H7 (cell line): ENCODE data around the gene CRHR2. TPM values are rescaled to one million over a fixed set of nuclear protein-coding genes. Genes with fewer than 3 reads are reported as not detected.
"Not testable (repeated sequence)": the region's sequence is repeated elsewhere in the genome, so short reads cannot be mapped to it uniquely, and the experiment has no call there.

Experiments
- DNase-seq: peaks from one replicate; pipeline ENCODE4 v3.0.0; 2012
- H3K27me3 ChIP-seq: 2 replicates; pipeline ENCODE4 v1.6.0; 2011; ENCODE audit warnings: mild to moderate bottlenecking, low read length; ENCODE audit not compliant: control insufficient read depth, insufficient read depth
- H3K36me3 ChIP-seq: replicated peaks from 2 replicates; pipeline ENCODE4 v1.5.1; 2011; ENCODE audit warnings: low read length; ENCODE audit not compliant: control insufficient read depth, insufficient read depth
- H3K4me3 ChIP-seq: 2 replicates; pipeline ENCODE4 v1.5.1; 2011; ENCODE audit warnings: low read depth, mild to moderate bottlenecking, control low read depth, low read length, moderate library complexity; ENCODE audit not compliant: insufficient read depth
- total RNA-seq: library from RNA; depleted of rRNA; stranded (reverse); fragments of >200 nt; shearing (Covaris generic); gene quantifications from 2 replicates; pipeline ENCODE4 v1.2.3, GENCODE V29; 2014

CRHR2 gene
- total RNA-seq, 1 experiment from 2014 or later: not detected

- Histone ChIP-seq H3K27me3 (no peaks in the 10 kb centered on the region), H3K4me3 (no peak overlapping the region), H3K36me3 (peaks cover 2% of the 10 kb centered on the region)
- DNase-seq: peak; percentile 37
Measured at GRCh38 chr7:30648744-30649540, 33.3 kb downstream of the CRHR2 start.

- Histone ChIP-seq H3K27me3 (no peaks in the 10 kb centered on the region), H3K4me3 (no peak overlapping the region), H3K36me3 (peaks cover 2% of the 10 kb centered on the region)
- DNase-seq: peak; percentile 37
Measured at GRCh38 chr7:30647589-30648364, 34.5 kb downstream of the CRHR2 start.

GRCh38 chr7:30646154-30646553 is 36.1 kb downstream of the CRHR2 start:
- Histone ChIP-seq H3K27me3 (no peaks in the 10 kb centered on the region), H3K4me3 (no peak overlapping the region), H3K36me3 (peaks cover 2% of the 10 kb centered on the region)
- peak; percentile 12 for DNase-seq

GRCh38 chr7:30645661-30646060 is 36.6 kb downstream of the CRHR2 start:
- H3K27me3 ChIP-seq: no peaks in the 10 kb centered on the region
- no peak overlapping the region for H3K4me3 ChIP-seq
- peaks cover 2% of the 10 kb centered on the region for H3K36me3 ChIP-seq
- peak; percentile 13 for DNase-seq

GRCh38 chr7:30644286-30644955 is 37.8 kb downstream of the CRHR2 start:
- Histone ChIP-seq H3K36me3 (peaks cover 2% of the 10 kb centered on the region), H3K4me3 (no peak overlapping the region), H3K27me3 (no peaks in the 10 kb centered on the region)
- peak; percentile 10 for DNase-seq

GRCh38 chr7:30642789-30643188 is 39.5 kb downstream of the CRHR2 start:
- peaks cover 2% of the 10 kb centered on the region for H3K36me3 ChIP-seq
- H3K27me3 ChIP-seq: no peaks in the 10 kb centered on the region
- peak overlapping the region; percentile 26 for H3K4me3 ChIP-seq
- DNase-seq: peak; percentile 23

- DNase-seq, H3K36me3 ChIP-seq, H3K27me3 ChIP-seq: not testable (repeated sequence)
- peak overlapping the region; percentile 26 for H3K4me3 ChIP-seq
Measured at GRCh38 chr7:30642322-30642721, 39.9 kb downstream of the CRHR2 start.

- no peak overlapping the region for H3K4me3 ChIP-seq
- no peak for DNase-seq
- H3K36me3 ChIP-seq: peaks cover 26% of the 10 kb centered on the region
- no peaks in the 10 kb centered on the region for H3K27me3 ChIP-seq
Measured at GRCh38 chr7:30635798-30636197, 46.5 kb downstream of the CRHR2 start.

- Histone ChIP-seq H3K4me3 (no peak overlapping the region), H3K27me3 (no peaks in the 10 kb centered on the region), H3K36me3 (peaks cover 27% of the 10 kb centered on the region)
- DNase-seq: no peak
Measured at GRCh38 chr7:30634634-30635201, 47.5 kb downstream of the CRHR2 start.

- Histone ChIP-seq H3K4me3 (no peak overlapping the region), H3K36me3 (peaks cover 32% of the 10 kb centered on the region), H3K27me3 (no peaks in the 10 kb centered on the region)
- DNase-seq: no peak
Measured at GRCh38 chr7:30634193-30634626, 48.0 kb downstream of the CRHR2 start.

GRCh38 chr7:30633223-30633622 is 49.0 kb downstream of the CRHR2 start:
- DNase-seq: no peak
- H3K4me3 ChIP-seq: no peak overlapping the region
- H3K27me3 ChIP-seq: no peaks in the 10 kb centered on the region
- peaks cover 37% of the 10 kb centered on the region for H3K36me3 ChIP-seq

- H3K36me3 ChIP-seq: peaks cover 46% of the 10 kb centered on the region
- no peaks in the 10 kb centered on the region for H3K27me3 ChIP-seq
- no peak for DNase-seq
- no peak overlapping the region for H3K4me3 ChIP-seq
Measured at GRCh38 chr7:30630986-30631385, 51.3 kb downstream of the CRHR2 start.

- DNase-seq: no peak
- Histone ChIP-seq H3K36me3 (peaks cover 45% of the 10 kb centered on the region), H3K4me3 (no peak overlapping the region), H3K27me3 (no peaks in the 10 kb centered on the region)
Measured at GRCh38 chr7:30627026-30627425, 55.2 kb downstream of the CRHR2 start.

GRCh38 chr7:30625283-30625682 is 57.0 kb downstream of the CRHR2 start:
- Histone ChIP-seq H3K36me3 (peaks cover 53% of the 10 kb centered on the region), H3K27me3 (no peaks in the 10 kb centered on the region), H3K4me3 (no peak overlapping the region)
- DNase-seq: no peak
